ENCODE data around the gene DOK1.

Gene DOK1

DNA sequence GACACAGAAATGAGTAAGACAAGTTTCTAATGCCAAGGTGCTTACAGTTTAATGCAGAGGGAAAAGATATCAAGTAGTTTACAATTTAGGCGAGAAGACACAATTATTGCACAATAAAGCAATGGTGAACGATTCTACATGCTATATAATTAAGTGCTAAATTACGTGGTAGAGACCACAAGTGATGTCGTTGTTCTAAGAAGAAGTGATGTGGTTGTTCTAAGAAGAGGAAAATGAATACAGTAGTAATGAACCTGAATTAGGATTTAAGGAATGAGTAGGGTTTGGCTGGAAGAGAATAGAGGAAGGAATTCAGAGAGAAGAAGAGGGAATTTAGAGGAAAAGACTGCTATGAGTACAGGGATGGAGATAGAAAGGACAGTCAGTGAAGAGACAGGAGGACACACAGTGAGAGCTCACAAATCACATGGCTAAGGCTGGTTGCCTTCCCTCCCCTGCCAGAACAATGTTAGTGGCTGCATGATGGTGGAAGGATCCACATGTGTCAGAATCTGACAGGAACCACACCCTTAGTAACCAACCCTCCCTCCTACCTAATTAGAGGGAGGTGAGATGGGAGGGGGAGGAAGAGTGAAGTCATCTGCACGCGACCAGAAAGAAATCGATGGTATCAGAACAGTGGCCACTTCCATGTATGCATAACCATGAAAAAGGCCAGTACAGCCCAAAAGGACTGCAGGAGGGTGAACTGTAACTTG lies 48.9 kb downstream of the DOK1 start:
- DNase-seq, result no peak

- no peak for DNase-seq
Measured at GRCh38 chr2:74606927-74607326, 52.4 kb downstream of the DOK1 start.
